Measurements from ENCODE around the gene DTX3.

DNA sequence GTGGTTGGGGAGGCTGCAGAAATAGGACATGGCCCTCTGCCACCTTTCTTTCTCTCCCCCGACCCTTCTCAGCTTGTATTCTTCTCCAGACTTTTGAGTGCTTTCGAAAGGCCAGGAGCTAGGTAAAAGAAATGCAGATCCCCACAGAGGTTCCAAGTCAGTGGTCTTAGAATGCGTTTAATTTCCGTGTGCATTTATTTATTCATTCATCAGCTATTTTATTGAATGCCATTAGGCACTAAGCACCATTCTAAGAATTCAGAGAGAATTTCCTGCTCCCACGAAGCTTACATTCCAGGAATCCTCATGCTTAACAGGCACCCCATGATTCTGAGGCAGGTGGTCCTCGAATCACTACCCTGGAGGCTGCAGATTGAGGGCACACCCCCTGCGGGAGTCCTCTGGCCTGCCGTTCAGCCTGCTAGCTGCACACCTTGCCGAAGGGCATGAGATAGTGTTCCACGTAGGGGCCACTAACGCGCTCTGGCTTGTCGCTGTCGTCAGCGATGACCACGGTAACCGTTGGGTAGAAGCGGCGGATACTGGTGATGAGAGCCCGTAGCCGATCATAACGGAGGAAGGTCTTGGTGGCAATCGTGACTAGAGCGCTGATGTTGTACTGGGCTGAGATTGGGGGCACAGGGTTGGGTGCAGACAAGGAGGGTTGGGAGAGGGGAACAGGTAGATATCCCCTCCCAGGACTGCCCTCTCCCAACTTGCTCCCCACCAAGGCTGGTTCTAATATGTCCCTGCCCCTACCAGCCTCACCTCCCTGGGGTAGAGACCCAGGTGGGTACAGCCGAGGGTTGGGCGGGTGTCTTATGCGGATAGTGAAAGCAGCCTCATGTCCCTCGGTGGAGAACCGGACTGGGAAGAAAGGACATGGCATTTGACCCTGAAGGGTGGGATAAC is 23.9 kb downstream of the DTX3 start:
- TF ChIP-seq, protein P1, sequence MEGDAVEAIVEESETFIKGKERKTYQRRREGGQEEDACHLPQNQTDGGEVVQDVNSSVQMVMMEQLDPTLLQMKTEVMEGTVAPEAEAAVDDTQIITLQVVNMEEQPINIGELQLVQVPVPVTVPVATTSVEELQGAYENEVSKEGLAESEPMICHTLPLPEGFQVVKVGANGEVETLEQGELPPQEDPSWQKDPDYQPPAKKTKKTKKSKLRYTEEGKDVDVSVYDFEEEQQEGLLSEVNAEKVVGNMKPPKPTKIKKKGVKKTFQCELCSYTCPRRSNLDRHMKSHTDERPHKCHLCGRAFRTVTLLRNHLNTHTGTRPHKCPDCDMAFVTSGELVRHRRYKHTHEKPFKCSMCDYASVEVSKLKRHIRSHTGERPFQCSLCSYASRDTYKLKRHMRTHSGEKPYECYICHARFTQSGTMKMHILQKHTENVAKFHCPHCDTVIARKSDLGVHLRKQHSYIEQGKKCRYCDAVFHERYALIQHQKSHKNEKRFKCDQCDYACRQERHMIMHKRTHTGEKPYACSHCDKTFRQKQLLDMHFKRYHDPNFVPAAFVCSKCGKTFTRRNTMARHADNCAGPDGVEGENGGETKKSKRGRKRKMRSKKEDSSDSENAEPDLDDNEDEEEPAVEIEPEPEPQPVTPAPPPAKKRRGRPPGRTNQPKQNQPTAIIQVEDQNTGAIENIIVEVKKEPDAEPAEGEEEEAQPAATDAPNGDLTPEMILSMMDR (IDR thresholded peaks at IDR 0.05) = no peak
- TF ChIP-seq ZNF416 (CRISPR knock-in tag; IDR thresholded peaks at IDR 0.05) (no peak), IRF1 (CRISPR knock-in tag; IDR thresholded peaks at IDR 0.05) (no peak), MAX (CRISPR knock-in tag; IDR thresholded peaks at IDR 0.05) (no peak)
- TF ChIP-seq, protein P2, sequence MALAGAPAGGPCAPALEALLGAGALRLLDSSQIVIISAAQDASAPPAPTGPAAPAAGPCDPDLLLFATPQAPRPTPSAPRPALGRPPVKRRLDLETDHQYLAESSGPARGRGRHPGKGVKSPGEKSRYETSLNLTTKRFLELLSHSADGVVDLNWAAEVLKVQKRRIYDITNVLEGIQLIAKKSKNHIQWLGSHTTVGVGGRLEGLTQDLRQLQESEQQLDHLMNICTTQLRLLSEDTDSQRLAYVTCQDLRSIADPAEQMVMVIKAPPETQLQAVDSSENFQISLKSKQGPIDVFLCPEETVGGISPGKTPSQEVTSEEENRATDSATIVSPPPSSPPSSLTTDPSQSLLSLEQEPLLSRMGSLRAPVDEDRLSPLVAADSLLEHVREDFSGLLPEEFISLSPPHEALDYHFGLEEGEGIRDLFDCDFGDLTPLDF (CRISPR knock-in tag; IDR thresholded peaks at IDR 0.05) = no peak
